K562 (cell line): ENCODE data around the gene IRX1. TPM values are rescaled to one million over a fixed set of nuclear protein-coding genes. Genes with fewer than 3 reads are reported as not detected.

Source experiments
- ATAC-seq: fragments of 200-7000 bp; cut with Tn5 transposase; 3 replicates; pipeline ENCODE4 v1.9.1; 2020; ENCODE audit warnings: moderate library complexity
- BruUV-seq: library from RNA; stranded (reverse); fragments of 400-500 nt; replicated peaks from 2 replicates; lab custom pipeline; 2021; lab: Mats Ljungman, UMichigan
- CTCF ChIA-PET: fragments of 300-600 bp; formaldehyde crosslinking; extraction: SDS; loops from one replicate; lab custom pipeline; 2021; ENCODE audit warnings: low intra/inter-chr PET ratio; lab: Yijun Ruan, JAX
- POLR2A ChIA-PET: fragments of 300-600, 350-650 bp; sonication (Branson Sonifier 250); formaldehyde crosslinking; extraction: SDS; loops from one replicate; lab custom pipeline; 2021; ENCODE audit warnings: antibody characterized with exemption, inconsistent platforms; lab: Yijun Ruan, JAX
- DNase-seq, 4 experiments: peaks; one replicate each; pipeline versions ENCODE4 v3.0.0 to v3.0.0-alpha.2; 2011 to 2018; ENCODE audit warnings: low spot score in 3 of 4, mixed read lengths in 3 of 4; ENCODE audit errors: extremely low read depth in 1 of 4
- FAIRE-seq: peaks from 2 replicates; lab custom pipeline; 2011; peaks lifted over from hg19 to GRCh38; lab: Jason Lieb, UNC
- H2AFZ ChIP-seq: 2 replicates; pipeline ENCODE4 v1.6.0; 2011; ENCODE audit warnings: low read depth, low read length, control low read depth, inconsistent platforms
- H3K27ac ChIP-seq: fragments of 200-600 bp; 3 replicates; pipeline ENCODE4 v1.8.0; 2011; ENCODE audit warnings: low read depth, mild to moderate bottlenecking, control low read depth, inconsistent platforms, low read length, moderate library complexity, mixed read lengths; ENCODE audit errors: extremely low read depth
- H3K27me3 ChIP-seq, 2 experiments: fragments of 300-600 bp in 1 of 2; 2 replicates in 1 of 2; 3 replicates in 1 of 2; pipeline versions ENCODE4 v1.6.0 to v1.8.0; 2011; ENCODE audit warnings: inconsistent platforms in 2 of 2, low read length in 2 of 2, mild to moderate bottlenecking in 1 of 2, mixed read lengths in 1 of 2, moderate library complexity in 1 of 2; ENCODE audit not compliant: control insufficient read depth in 2 of 2, insufficient read depth in 2 of 2
- H3K36me3 ChIP-seq: fragments of 300-600 bp; 3 replicates; pipeline ENCODE4 v1.8.0; 2011; ENCODE audit warnings: mild to moderate bottlenecking, low read length, inconsistent platforms; ENCODE audit not compliant: control insufficient read depth, insufficient read depth
- H3K4me1 ChIP-seq, 2 experiments: fragments of 200-600 bp in 1 of 2; replicated peaks in 1 of 2; 2 replicates in 1 of 2; 3 replicates in 1 of 2; pipeline versions ENCODE4 v1.5.1 to v1.8.0; 2011; ENCODE audit warnings: inconsistent platforms in 2 of 2, low read length in 2 of 2, mild to moderate bottlenecking in 1 of 2, mixed read lengths in 1 of 2, moderate library complexity in 1 of 2; ENCODE audit not compliant: control insufficient read depth in 2 of 2, insufficient read depth in 2 of 2
- H3K4me2 ChIP-seq: 2 replicates; pipeline ENCODE4 v1.6.1; 2011; ENCODE audit warnings: low read length, control low read depth, inconsistent platforms, mixed read lengths; ENCODE audit not compliant: insufficient read depth
- H3K4me3 ChIP-seq: fragments of 200-600 bp; sonication (generic), shearing (Covaris generic); 2 replicates; pipeline ENCODE4 v1.5.1; 2016; ENCODE audit warnings: control low read depth, inconsistent platforms
- H3K79me2 ChIP-seq: fragments of 200-600 bp; 3 replicates; pipeline ENCODE4 v1.8.0; 2011; ENCODE audit warnings: low read length, inconsistent platforms; ENCODE audit not compliant: control insufficient read depth, insufficient read depth
- H3K9ac ChIP-seq, 2 experiments: 2 replicates each; pipeline versions ENCODE4 v1.6.0 to v1.6.1; 2011; ENCODE audit warnings: low read depth in 2 of 2, low read length in 2 of 2, control low read depth in 1 of 2, inconsistent platforms in 1 of 2, mild to moderate bottlenecking in 1 of 2, mixed read lengths in 1 of 2; ENCODE audit not compliant: insufficient read depth in 1 of 2
- H3K9me1 ChIP-seq: one replicate; pipeline ENCODE4 v1.6.0; 2011; ENCODE audit warnings: inconsistent platforms, mild to moderate bottlenecking, low read length, moderate library complexity; ENCODE audit not compliant: control insufficient read depth, insufficient read depth
- H3K9me3 ChIP-seq: replicated peaks from 2 replicates; pipeline ENCODE4 v1.5.1; 2011; ENCODE audit warnings: low read depth, low read length, inconsistent platforms; ENCODE audit not compliant: control insufficient read depth, insufficient read depth
- H4K20me1 ChIP-seq: replicated peaks from 2 replicates; pipeline ENCODE4 v1.6.1; 2011; ENCODE audit warnings: low read length, inconsistent platforms, mixed read lengths; ENCODE audit not compliant: control insufficient read depth, insufficient read depth
- BCL6 ChIP-seq: fragments of 250-450 bp; sonication (Bioruptor Pico); IDR thresholded peaks from 2 replicates; pipeline ENCODE4 v1.4.0; 2020
- C11orf30 ChIP-seq: fragments of 450-650 bp; IDR thresholded peaks from 2 replicates; pipeline ENCODE4 v1.6.1; 2016; ENCODE audit warnings: low read depth, mild to moderate bottlenecking
- MGA ChIP-seq: fragments of 450-650 bp; IDR thresholded peaks from 2 replicates; pipeline ENCODE4 v1.6.1; 2016; ENCODE audit warnings: mild to moderate bottlenecking, moderate library complexity
- TAL1 ChIP-seq: fragments of 450-650 bp; IDR thresholded peaks from 2 replicates; pipeline ENCODE4 v1.6.1; 2016; ENCODE audit warnings: mild to moderate bottlenecking
- THAP7 ChIP-seq: fragments of 250-450 bp; sonication (Bioruptor Pico); IDR thresholded peaks from 2 replicates; pipeline ENCODE4 v1.5.0; 2021
- ZNF57 ChIP-seq: fragments of 450-650 bp; formaldehyde crosslinking; IDR thresholded peaks from 2 replicates; pipeline ENCODE4 v1.4.0; 2020; ENCODE audit warnings: mild to moderate bottlenecking, moderate library complexity
- WGBS: fragments of 100-300 bp; shearing (Covaris generic); methylation state at CpG from one replicate; pipeline ENCODE4 v1.1.6; 2016; ENCODE audit warnings: low coverage, mixed read lengths; ENCODE audit not compliant: insufficient coverage; ENCODE audit errors: missing lambda C conversion rate; 5-methylcytosine and 5-hydroxymethylcytosine counted together
- in situ Hi-C: fragments of 300-500 bp; cut with MboI; formaldehyde crosslinking; loops from 4 replicates; pipeline ENCODE4 v1.15.0; 2018; ENCODE audit warnings: inconsistent platforms, mixed read lengths
- intact Hi-C: fragments of 100-400 bp; cut with micrococcal nuclease; formaldehyde crosslinking; loops from 2 replicates; pipeline ENCODE4 v1.14.2; 2022
- polyA plus RNA-seq, 8 experiments: library from polyadenylated mRNA; depleted of rRNA in 4 of 8; stranded (reverse) in 5 of 8; unstranded in 3 of 8; fragments of >200 nt; fragmentation: Nextera tagmentation in 2 of 8; fragmentation: Illumina TruSeq in 1 of 8; extraction: Ambion mirVana in 2 of 8; extraction: Trizol in 1 of 8; gene quantifications; 2 replicates each; pipeline versions ENCODE4 v1.2.1 to v1.2.3, GENCODE V29; 2011 to 2014; ENCODE audit warnings: inconsistent platforms in 1 of 8, missing spikeins in 1 of 8
- total RNA-seq, 7 experiments: library from RNA; depleted of rRNA in 6 of 7; stranded (reverse); fragments of >200 nt in 6 of 7; fragmentation: Illumina TruSeq in 2 of 7; extraction: Trizol in 2 of 7; gene quantifications; 2 replicates each; pipeline versions ENCODE4 v1.2.1 to v1.2.3, GENCODE V29; 2011 to 2021; ENCODE audit warnings: low replicate concordance in 1 of 7

The IRX1 gene
- total and polyA plus RNA-seq, 9 of the 15 experiments (the other 6 are each of a cell fraction or from before 2014, with no cell fraction given): not detected

GRCh38 chr5:3606121-3606831, 10.6 kb downstream of the IRX1 start (continued):
- TF ChIP-seq BCL6 (no peak), TAL1 (no peak)

- Histone ChIP-seq H3K27ac (no peak overlapping the region), H3K9ac (no peak overlapping the region), H3K4me3 (no peak overlapping the region), H3K36me3 (no peaks in the 10 kb centered on the region), H3K4me1 (peaks cover 0 to 10% of the 10 kb centered on the region in 2 experiments; a peak in 2 of 5 replicates), H3K79me2 (no peaks in the 10 kb centered on the region), H3K4me2 (no peak overlapping the region), H3K9me1 (no peaks in the 10 kb centered on the region), H3K9me3 (no peaks in the 10 kb centered on the region), H3K27me3 (peaks cover 10 to 52% of the 10 kb centered on the region in 2 experiments; a peak in 4 of 5 replicates), H4K20me1 (0 out of 2 replicates have a peak, but pooled peaks cover 4% of the 10 kb centered on the region), H2AFZ (no peak overlapping the region)
- BruUV-seq: no TSS peak
- in situ Hi-C loops: no loop called here
- CTCF ChIA-PET: no interaction called here
- no peak for ATAC-seq
- FAIRE-seq: no peak
- intact Hi-C loops: no loop called here
- 3% methylated on average over 11 of the region's 11 CpGs for WGBS
- DNase-seq: no peak
- POLR2A ChIA-PET: interaction anchor here (1.7 kb wide), 1 partner anchor 21 kb away, joined by 4 read pairs; no protein-coding TSS in a partner anchor
- TF ChIP-seq C11orf30 (no peak), MGA (no peak), THAP7 (CRISPR knock-in tag) (no peak), ZNF57 (CRISPR knock-in tag) (no peak)
Observed at GRCh38 chr5:3607541-3608181, 12.0 kb downstream of the IRX1 start.
